Kasumi-1 (cell line): ENCODE measurements around the gene TAF3.

Source experiments
- DNase-seq, 2 experiments: peaks; one replicate each; lab custom pipeline; 2025; lab: John Stamatoyannopoulos, UW

TAF3 gene

DNA sequence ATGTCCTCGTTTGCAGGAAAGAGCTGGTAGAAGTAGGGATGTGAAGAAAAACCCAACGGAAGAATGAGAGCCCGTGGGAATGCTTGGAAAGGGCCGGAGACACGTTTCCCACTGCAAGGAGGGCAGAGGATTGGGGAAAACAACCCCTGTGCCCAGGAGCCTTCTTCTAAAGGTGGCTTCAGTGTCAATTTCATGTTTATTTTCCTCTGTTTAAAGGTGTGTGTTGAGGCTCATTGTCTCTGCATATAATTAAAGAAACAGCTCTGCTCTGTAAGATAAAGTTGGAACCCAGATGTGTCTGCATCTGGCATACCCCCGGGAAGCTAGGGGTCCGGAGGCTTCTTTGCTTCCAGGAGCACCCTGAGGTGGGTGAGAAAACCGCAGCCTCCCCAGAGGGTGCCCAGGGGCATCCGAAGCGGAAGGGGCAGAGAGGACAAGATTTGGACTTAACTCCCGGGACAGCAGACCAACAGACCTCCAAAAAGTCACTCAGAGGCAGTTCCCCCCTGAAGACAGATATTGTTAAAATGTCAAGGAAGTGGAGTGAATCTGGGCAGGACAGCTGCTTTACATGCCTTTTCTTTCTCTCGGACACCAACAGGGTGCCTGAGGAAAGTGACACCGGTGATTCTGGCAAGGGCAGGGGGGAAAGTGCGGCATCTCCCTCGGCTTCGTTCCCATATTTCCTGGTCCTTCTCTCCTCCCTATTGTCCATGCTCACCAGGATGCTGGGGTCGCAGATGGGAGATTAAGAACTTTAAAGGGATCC, 227.6 kb downstream of the TAF3 start:
- DNase-seq: no peak

- no peak for DNase-seq
These were observed 229.4 kb downstream of the TAF3 start for GRCh38 chr10:8047452-8048280.

GRCh38 chr10:8048281-8049008, 230.1 kb downstream of the TAF3 start:
- no peak for DNase-seq

- no peak for DNase-seq
These were observed 230.9 kb downstream of the TAF3 start for GRCh38 chr10:8049045-8049864.

- DNase-seq: no peak
These were observed 231.7 kb downstream of the TAF3 start for GRCh38 chr10:8049865-8050555.

- no peak for DNase-seq
These were observed 232.3 kb downstream of the TAF3 start for GRCh38 chr10:8050556-8051108.

GRCh38 chr10:8051109-8051821, 233.0 kb downstream of the TAF3 start:
- no peak for DNase-seq

GRCh38 chr10:8051851-8052257, 233.5 kb downstream of the TAF3 start:
- DNase-seq: no peak

- DNase-seq: no peak
These were observed 234.1 kb downstream of the TAF3 start for GRCh38 chr10:8052341-8052955.

DNA sequence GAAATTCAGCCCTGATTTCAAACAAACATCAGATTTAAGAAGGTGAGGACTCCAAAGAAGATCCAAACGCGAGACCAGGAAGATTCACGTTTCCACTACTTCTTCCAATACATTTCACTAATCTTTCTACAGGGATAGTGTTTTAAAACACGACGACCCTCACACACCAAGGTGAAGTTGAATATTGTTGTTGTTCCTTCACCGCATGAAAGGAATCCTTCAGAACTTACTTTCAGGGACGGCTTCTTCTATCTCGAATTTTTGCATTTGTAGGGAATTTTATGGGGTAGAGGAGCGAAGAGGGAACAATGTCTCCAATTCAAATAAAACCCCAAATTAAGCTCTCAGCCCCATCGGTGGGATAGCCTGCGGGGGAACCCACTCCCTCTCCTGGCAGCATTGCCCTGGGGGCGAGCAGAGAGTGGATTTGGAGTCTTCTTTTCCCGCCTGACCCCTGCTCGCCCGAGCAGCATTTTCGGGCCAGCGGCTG, 234.7 kb downstream of the TAF3 start:
- peak in 1 of 2 experiments; percentile 71 for DNase-seq

GRCh38 chr10:8053446-8054243, 235.3 kb downstream of the TAF3 start:
- DNase-seq: peak; percentile 88 to 91

DNA sequence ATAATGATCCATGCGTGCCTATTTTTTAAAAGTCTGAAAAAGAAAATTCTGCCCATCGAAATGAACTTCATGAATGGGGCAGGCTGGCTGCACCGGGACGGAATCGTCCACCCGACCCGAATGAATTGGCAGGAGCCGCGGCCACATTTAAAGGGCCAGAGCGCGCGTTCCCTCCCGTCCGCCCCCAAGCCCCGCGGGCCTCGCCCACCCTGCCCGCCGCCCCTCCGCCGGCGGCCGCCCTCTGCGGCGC, 235.9 kb downstream of the TAF3 start:
- DNase-seq: no peak

GRCh38 chr10:8054494-8055407, 236.4 kb downstream of the TAF3 start, which contains the start of gene GATA3:
TSS of gene GATA3 (plus strand) at chr10:8054688. CDS start at chr10:8055656, 968 bp downstream.
- DNase-seq: peak in 1 of 2 experiments; percentile 13

GRCh38 chr10:8055420-8056349, 237.4 kb downstream of the TAF3 start:
- no peak for DNase-seq

- no peak for DNase-seq
These were observed 238.1 kb downstream of the TAF3 start for GRCh38 chr10:8056378-8056777.

DNA sequence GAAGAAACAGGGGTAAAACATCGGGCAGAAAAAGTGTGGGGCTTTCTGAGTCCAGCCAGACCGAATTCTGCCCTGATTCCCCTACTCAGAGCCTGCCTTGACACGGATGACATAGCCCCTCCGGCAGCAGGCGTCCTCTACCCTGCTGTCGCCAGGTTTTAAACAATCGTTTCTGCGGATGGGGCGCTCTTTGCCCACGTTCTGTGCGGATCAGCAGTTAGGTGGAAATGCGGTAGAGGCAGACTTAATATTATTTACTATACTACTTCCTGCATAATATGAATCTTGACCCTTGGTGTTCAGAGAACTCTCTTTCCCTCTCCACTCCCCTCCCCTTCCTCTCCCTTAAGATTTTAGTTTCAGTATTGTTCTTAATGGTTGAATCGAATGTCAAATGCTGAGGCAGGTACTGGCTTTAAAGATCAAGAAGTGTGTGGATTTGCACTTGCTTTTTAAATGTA, 238.6 kb downstream of the TAF3 start:
- DNase-seq: no peak
